ENCODE results near the gene KIF18B.

GRCh38 chr17:44995436-44996001 is 47.9 kb upstream of the KIF18B start:
- TF ChIP-seq POLR2A (IDR thresholded peaks at IDR 0.05) (no peak), CTCF (IDR thresholded peaks at IDR 0.05) (no peak), EP300 (IDR thresholded peaks at IDR 0.05) (no peak)
